Parathyroid adenoma (tissue), 2 donors: ENCODE results near the gene TMIGD2.

Experiments
- H2AFZ ChIP-seq: fragments of 300-600 bp; sonication (generic); one replicate; pipeline ENCODE4 v1.7.0; 2017; ENCODE audit warnings: antibody characterized with exemption, mild to moderate bottlenecking
- H3K27ac ChIP-seq: fragments of 300-600 bp; sonication (generic); one replicate; pipeline ENCODE4 v1.7.0; 2017
- H3K27me3 ChIP-seq: fragments of 300-600 bp; sonication (generic); one replicate; pipeline ENCODE4 v1.7.0; 2017; ENCODE audit warnings: low read length; ENCODE audit not compliant: control insufficient read depth, insufficient read depth
- H3K36me3 ChIP-seq: fragments of 300-600 bp; sonication (generic); one replicate; pipeline ENCODE4 v1.7.0; 2017; ENCODE audit warnings: low read length; ENCODE audit not compliant: control insufficient read depth, insufficient read depth
- H3K4me1 ChIP-seq: fragments of 300-600 bp; sonication (generic); one replicate; pipeline ENCODE4 v1.7.0; 2017; ENCODE audit warnings: control low read depth
- H3K4me2 ChIP-seq: fragments of 300-600 bp; sonication (generic); one replicate; pipeline ENCODE4 v1.7.0; 2017; ENCODE audit warnings: low read length
- H3K4me3 ChIP-seq: fragments of 300-600 bp; sonication (generic); one replicate; pipeline ENCODE4 v1.7.0; 2017; ENCODE audit warnings: low read depth, low read length
- H3K79me2 ChIP-seq: fragments of 300-600 bp; sonication (generic); one replicate; pipeline ENCODE4 v1.7.0; 2017; ENCODE audit warnings: control low read depth
- H3K9ac ChIP-seq: fragments of 300-600 bp; sonication (generic); one replicate; pipeline ENCODE4 v1.7.0; 2017; ENCODE audit warnings: mild to moderate bottlenecking
- H3K9me3 ChIP-seq: fragments of 300-600 bp; sonication (generic); one replicate; pipeline ENCODE4 v1.7.0; 2017; ENCODE audit warnings: low read length; ENCODE audit not compliant: control insufficient read depth
- TF ChIP-seq, protein P1 (sequence below): fragments of 300-600 bp; sonication (generic); IDR thresholded peaks from one replicate; pipeline ENCODE4 v1.7.0; 2017; ENCODE audit warnings: antibody characterized with exemption, mild to moderate bottlenecking
- donor health status: primary hyperparathyroidism.

The TMIGD2 gene

GRCh38 chr19:4346020-4346383, 43.8 kb upstream of the TMIGD2 start:
- H3K27ac ChIP-seq = no peak overlapping the region
- TF ChIP-seq, protein P1, sequence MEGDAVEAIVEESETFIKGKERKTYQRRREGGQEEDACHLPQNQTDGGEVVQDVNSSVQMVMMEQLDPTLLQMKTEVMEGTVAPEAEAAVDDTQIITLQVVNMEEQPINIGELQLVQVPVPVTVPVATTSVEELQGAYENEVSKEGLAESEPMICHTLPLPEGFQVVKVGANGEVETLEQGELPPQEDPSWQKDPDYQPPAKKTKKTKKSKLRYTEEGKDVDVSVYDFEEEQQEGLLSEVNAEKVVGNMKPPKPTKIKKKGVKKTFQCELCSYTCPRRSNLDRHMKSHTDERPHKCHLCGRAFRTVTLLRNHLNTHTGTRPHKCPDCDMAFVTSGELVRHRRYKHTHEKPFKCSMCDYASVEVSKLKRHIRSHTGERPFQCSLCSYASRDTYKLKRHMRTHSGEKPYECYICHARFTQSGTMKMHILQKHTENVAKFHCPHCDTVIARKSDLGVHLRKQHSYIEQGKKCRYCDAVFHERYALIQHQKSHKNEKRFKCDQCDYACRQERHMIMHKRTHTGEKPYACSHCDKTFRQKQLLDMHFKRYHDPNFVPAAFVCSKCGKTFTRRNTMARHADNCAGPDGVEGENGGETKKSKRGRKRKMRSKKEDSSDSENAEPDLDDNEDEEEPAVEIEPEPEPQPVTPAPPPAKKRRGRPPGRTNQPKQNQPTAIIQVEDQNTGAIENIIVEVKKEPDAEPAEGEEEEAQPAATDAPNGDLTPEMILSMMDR = no peak

GRCh38 chr19:4345342-4346019, 43.3 kb upstream of the TMIGD2 start:
- no peaks in the 10 kb centered on the region for H3K36me3 ChIP-seq
- H3K79me2 ChIP-seq = peaks cover 2% of the 10 kb centered on the region
- H3K27me3 ChIP-seq = no peaks in the 10 kb centered on the region
- H3K4me1 ChIP-seq = no peaks in the 10 kb centered on the region
- TF ChIP-seq, protein P1 = no peak
- H3K4me3 ChIP-seq = no peak overlapping the region
- H3K9ac ChIP-seq = no peak overlapping the region
- H3K9me3 ChIP-seq = no peaks in the 10 kb centered on the region
- H2AFZ ChIP-seq = no peak overlapping the region
- no peak overlapping the region for H3K4me2 ChIP-seq
- H3K27ac ChIP-seq = no peak overlapping the region

More at GRCh38 chr19:4346020-4346383, 43.8 kb upstream of the TMIGD2 start:
- Histone ChIP-seq H3K36me3 (no peaks in the 10 kb centered on the region), H3K79me2 (peaks cover 2% of the 10 kb centered on the region), H3K27me3 (no peaks in the 10 kb centered on the region), H3K4me2 (no peak overlapping the region), H3K9ac (no peak overlapping the region), H3K4me1 (no peaks in the 10 kb centered on the region), H2AFZ (no peak overlapping the region), H3K9me3 (no peaks in the 10 kb centered on the region), H3K4me3 (no peak overlapping the region)

GRCh38 chr19:4343370-4344307, 41.5 kb upstream of the TMIGD2 start, which contains the start of gene MPND:
Gene MPND (plus strand): TSS chr19:4343562. CDS start chr19:4343594, 32 bp downstream.
- peak within 1 kb of the TSS; percentile 84 for H3K9ac ChIP-seq
- H3K4me3 ChIP-seq = peak within 1 kb of the TSS; percentile 93
- peak within 1 kb of the TSS; percentile 100 for H2AFZ ChIP-seq
- peak within 1 kb of the TSS; percentile 99 for H3K4me2 ChIP-seq
- no peaks in the 10 kb centered on the region for H3K36me3 ChIP-seq
- H3K27me3 ChIP-seq = no peaks in the 10 kb centered on the region
- H3K4me1 ChIP-seq = no peaks in the 10 kb centered on the region
- no peaks in the 10 kb centered on the region for H3K9me3 ChIP-seq
- peaks cover 2% of the 10 kb centered on the region for H3K79me2 ChIP-seq
- TF ChIP-seq, protein P1 = no peak
- peak within 1 kb of the TSS; percentile 94 for H3K27ac ChIP-seq

GRCh38 chr19:4342615-4343369, 40.6 kb upstream of the TMIGD2 start:
- H3K9ac ChIP-seq = peak overlapping the region; percentile 84
- peak overlapping the region; percentile 93 for H3K4me3 ChIP-seq
- TF ChIP-seq, protein P1 = peak; percentile 59
- peaks cover 2% of the 10 kb centered on the region for H3K79me2 ChIP-seq
- no peaks in the 10 kb centered on the region for H3K9me3 ChIP-seq
- H3K27ac ChIP-seq = peak overlapping the region; percentile 94
- peak overlapping the region; percentile 100 for H2AFZ ChIP-seq
- H3K36me3 ChIP-seq = no peaks in the 10 kb centered on the region
- peaks cover 4% of the 10 kb centered on the region for H3K4me1 ChIP-seq
- peak overlapping the region; percentile 99 for H3K4me2 ChIP-seq
- H3K27me3 ChIP-seq = no peaks in the 10 kb centered on the region
